GM06990 (cell line): ENCODE measurements around the gene SLC2A10.

ENCODE experiments used
- DNase-seq: peaks from one replicate; pipeline ENCODE4 v3.0.0-alpha.2; 2011; ENCODE audit not compliant: insufficient read length; ENCODE audit errors: extremely low read depth
- H3K27me3 ChIP-seq: replicated peaks from 2 replicates; pipeline ENCODE4 v1.6.0; 2011; ENCODE audit warnings: low read length; ENCODE audit not compliant: control insufficient read depth, insufficient read depth
- H3K36me3 ChIP-seq: 2 replicates; pipeline ENCODE4 v1.5.1; 2011; ENCODE audit warnings: low read length; ENCODE audit not compliant: control insufficient read depth, insufficient read depth
- H3K4me3 ChIP-seq: replicated peaks from 2 replicates; pipeline ENCODE4 v1.5.1; 2011; ENCODE audit warnings: low read depth, mild to moderate bottlenecking, control low read depth, low read length
- CTCF ChIP-seq: IDR thresholded peaks from 2 replicates; pipeline ENCODE4 v1.5.1; 2011; ENCODE audit warnings: low read length, control low read depth, mild to moderate bottlenecking, inconsistent platforms; ENCODE audit not compliant: insufficient read depth, poor library complexity, severe bottlenecking

The SLC2A10 gene

DNA sequence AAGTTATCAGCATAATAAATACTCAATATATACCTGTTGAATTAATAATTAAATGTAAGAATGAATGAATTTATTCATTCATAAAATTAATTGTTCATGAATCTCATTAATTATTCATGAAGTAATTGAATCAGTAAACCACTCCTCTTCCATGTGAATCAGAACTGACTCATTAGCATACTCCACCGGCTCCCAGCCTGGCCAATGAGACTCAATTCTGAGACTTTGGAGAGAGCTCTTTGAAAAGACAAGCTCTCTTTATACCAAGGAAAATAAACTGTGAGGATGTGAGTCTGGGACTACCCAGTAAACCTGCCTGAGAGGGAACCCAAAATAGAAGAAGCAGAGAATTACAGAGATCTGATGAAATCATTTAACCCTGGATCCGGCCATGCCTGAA, 8.4 kb upstream of the SLC2A10 start:
- no peak for DNase-seq
- H3K4me3 ChIP-seq, result no peak overlapping the region
- H3K36me3 ChIP-seq, result no peaks in the 10 kb centered on the region
- no peak for TF ChIP-seq CTCF
- H3K27me3 ChIP-seq, result no peaks in the 10 kb centered on the region

DNA sequence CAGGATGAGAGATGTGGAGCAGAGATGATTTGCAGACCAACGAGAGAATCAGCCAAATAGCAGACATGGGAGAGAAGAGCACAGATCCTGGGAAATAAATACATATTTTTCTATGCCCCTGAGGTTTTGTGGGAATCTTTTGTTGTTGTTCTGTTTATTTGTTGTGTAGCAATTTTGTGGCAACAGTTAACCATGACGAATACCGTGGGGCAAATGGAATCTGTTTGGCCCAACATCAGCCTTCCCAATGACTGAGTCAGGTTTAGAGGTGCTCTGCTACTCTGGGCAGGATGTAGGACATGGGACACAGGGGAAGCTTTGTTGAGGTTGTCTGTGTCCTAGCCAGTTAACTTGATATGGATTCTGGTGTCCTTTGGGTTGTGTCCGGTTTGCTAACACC, 7.9 kb upstream of the SLC2A10 start:
- H3K27me3 ChIP-seq, result no peaks in the 10 kb centered on the region
- TF ChIP-seq CTCF, result no peak
- no peak for DNase-seq
- no peak overlapping the region for H3K4me3 ChIP-seq
- H3K36me3 ChIP-seq, result no peaks in the 10 kb centered on the region

- H3K27me3 ChIP-seq, result no peaks in the 10 kb centered on the region
- DNase-seq, result no peak
- TF ChIP-seq CTCF, result no peak
- no peaks in the 10 kb centered on the region for H3K36me3 ChIP-seq
- H3K4me3 ChIP-seq, result no peak overlapping the region
Measured at GRCh38 chr20:46701986-46702385, 7.5 kb upstream of the SLC2A10 start.

- no peak for DNase-seq
- Histone ChIP-seq H3K4me3 (no peak overlapping the region), H3K27me3 (no peaks in the 10 kb centered on the region), H3K36me3 (no peaks in the 10 kb centered on the region)
- TF ChIP-seq CTCF, result no peak
Measured at GRCh38 chr20:46702447-46703203, 6.8 kb upstream of the SLC2A10 start.

DNA sequence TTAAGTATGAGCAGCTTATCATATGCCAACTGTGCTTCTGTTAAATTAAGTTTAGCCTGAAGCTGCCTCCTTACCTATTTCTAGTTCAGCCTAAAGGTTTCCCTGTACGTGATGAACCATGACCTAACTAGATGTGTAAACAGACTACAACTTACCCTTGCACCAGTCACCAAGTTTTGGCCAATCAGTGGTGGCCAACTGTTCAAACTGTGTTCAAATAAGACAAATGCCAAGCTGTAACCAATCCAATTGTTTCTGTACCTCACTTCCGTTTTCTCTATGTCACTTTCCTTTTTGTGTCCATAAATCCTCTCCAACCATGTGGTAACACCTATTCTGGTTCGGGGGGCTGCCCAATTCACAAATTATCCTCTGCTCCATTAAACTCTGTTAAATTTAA, 6.0 kb upstream of the SLC2A10 start:
- no peaks in the 10 kb centered on the region for H3K36me3 ChIP-seq
- DNase-seq, result no peak
- TF ChIP-seq CTCF, result no peak
- no peak overlapping the region for H3K4me3 ChIP-seq
- H3K27me3 ChIP-seq, result no peaks in the 10 kb centered on the region
